Activated naive CD4-positive, alpha-beta T cell (primary cell): ENCODE data around the gene TMEM52B.
"Not testable (repeated sequence)": the region's sequence is repeated elsewhere in the genome, so short reads cannot be mapped to it uniquely, and the experiment has no call there.

Experiments used
- DNase-seq, 4 experiments: peaks; one replicate each; lab custom pipeline; 2025; lab: John Stamatoyannopoulos, UW

TMEM52B gene

GRCh38 chr12:10211940-10212738 is 33.3 kb downstream of the TMEM52B start:
- peak; percentile 50 to 80 (median 62) for DNase-seq

DNA sequence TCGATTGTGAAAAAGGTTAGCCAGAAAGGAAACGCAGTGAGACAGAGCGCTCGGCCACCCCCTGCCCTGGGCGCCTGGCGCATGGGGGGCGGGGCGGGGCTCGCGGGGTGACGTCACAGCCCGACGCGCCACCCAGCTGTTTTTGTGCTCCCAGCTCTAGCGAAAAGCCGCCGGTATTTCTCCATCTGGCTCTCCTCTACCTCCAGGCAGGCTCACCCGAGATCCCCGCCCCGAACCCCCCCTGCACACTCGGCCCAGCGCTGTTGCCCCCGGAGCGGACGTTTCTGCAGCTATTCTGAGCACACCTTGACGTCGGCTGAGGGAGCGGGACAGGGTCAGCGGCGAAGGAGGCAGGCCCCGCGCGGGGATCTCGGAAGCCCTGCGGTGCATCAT is 33.9 kb downstream of the TMEM52B start, which contains the start of gene GABARAPL1:
TSS of gene GABARAPL1 (plus strand) at position 139 of the 393 bp plus-strand sequence. CDS start at position 392, 253 bp downstream.
- peak; percentile 41 to 73 (median 52) for DNase-seq

GRCh38 chr12:10213168-10214135 is 34.6 kb downstream of the TMEM52B start:
- peak; percentile 14 to 52 (median 30) for DNase-seq

DNA sequence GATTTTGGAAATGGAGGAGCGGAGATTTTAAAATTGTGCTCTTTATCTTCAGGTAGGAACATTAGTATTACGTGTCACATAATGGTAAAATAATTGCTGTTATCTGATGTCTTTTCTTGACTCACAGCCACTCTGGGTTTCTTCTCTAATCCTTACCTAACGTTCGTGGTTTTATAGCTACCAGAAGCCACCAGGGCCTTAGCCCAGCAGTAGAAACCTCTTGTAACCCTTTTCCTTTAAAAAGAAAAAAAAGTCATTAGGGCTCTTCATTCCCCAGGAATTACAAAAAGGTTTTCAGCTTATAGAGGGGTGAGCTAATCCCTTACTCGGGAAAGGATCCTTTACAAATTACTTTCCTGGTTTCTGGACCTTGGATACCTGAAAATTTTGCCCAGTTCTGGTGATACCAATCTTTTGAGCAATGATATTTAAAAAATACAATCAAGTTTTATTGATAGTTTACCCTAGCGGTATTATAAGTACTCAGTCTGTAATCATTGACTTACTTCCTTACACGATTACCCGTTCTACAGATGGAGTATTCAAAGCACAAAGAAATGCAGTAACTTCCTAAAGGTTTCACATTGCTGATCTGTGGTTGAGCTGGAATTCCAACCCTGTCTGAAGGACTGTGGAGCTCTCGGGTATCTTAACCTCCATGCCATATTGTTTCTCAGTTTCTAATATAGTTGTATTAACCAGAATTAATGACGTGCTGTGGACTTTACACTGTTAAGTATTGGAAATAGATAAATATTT is 35.5 kb downstream of the TMEM52B start:
- DNase-seq, result no peak

- DNase-seq, result no peak
Observed at GRCh38 chr12:10214895-10215267, 36.0 kb downstream of the TMEM52B start.

GRCh38 chr12:10215436-10215835 is 36.6 kb downstream of the TMEM52B start:
- no peak for DNase-seq

GRCh38 chr12:10215946-10216345 is 37.1 kb downstream of the TMEM52B start:
- not testable (repeated sequence) for DNase-seq

DNA sequence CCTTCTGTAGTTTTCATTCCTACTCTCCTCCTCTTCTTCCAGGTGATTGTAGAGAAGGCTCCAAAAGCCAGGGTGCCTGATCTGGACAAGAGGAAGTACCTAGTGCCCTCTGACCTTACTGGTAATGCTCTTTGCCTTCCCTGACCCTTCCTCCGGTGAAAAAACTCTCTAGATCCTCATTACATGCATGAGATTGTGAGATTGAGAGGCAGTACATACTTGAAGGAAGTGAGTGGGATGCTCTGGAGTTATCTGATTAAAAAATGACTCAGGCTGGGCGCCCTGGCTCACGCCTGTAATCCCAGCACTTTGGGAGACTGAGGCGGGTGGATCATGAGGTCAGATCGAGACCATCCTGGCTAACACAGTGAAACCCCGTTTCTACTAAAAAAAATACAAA is 39.2 kb downstream of the TMEM52B start:
- DNase-seq, result no peak

DNA sequence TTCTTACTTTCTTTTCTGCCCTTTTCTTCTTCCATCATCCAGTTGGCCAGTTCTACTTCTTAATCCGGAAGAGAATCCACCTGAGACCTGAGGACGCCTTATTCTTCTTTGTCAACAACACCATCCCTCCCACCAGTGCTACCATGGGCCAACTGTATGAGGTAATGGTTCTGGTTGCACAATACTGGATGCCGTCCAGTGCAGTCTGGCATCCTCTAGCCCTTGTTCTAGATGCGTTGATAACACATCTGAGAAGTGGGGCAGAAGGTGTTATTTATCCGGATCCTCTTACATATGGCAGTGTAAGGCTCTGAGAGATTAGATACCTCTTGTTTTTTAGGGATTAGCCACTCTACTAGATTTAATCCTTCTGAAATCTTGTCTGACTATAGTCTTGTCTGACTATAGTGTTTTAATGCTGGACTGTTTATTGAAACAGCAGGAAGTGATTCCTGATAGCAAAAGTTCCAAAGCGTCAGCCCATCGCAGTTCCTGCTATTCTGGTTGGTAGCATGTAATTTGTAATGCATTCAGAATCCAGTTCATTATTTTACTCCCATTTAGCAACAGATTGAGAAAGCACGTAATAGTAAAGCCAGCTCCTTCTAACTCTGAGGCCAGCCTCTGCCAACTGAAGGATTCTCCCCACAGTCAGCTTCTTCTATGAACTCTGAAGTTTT is 41.7 kb downstream of the TMEM52B start:
- no peak for DNase-seq

- no peak for DNase-seq
Observed at GRCh38 chr12:10221846-10222245, 43.0 kb downstream of the TMEM52B start.

GRCh38 chr12:10223208-10223607 is 44.4 kb downstream of the TMEM52B start:
- DNase-seq, result no peak

GRCh38 chr12:10225426-10225825 is 46.6 kb downstream of the TMEM52B start:
- not testable (repeated sequence) for DNase-seq

DNA sequence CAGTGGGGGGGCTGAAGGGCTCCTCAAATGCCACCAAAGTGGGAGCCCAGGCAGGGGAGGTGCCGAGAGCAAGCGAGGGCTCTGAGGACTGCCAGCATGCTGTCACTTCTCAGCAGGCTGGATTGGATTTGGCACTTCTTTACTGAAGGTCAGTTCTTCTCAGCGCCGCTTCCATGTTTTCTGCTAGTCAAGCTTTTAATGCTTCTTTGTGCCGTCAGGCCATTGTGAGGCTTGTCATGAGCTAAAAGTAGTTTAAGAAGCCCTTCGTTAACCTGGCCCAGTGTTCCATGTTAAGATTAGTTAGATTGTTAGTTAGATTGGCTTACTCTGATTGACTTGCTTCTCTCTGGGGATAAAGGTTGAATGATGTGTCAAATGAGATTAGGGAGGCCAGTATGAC is 47.3 kb downstream of the TMEM52B start:
- no peak for DNase-seq

- no peak for DNase-seq
Observed at GRCh38 chr12:10226731-10227130, 47.9 kb downstream of the TMEM52B start.

DNA sequence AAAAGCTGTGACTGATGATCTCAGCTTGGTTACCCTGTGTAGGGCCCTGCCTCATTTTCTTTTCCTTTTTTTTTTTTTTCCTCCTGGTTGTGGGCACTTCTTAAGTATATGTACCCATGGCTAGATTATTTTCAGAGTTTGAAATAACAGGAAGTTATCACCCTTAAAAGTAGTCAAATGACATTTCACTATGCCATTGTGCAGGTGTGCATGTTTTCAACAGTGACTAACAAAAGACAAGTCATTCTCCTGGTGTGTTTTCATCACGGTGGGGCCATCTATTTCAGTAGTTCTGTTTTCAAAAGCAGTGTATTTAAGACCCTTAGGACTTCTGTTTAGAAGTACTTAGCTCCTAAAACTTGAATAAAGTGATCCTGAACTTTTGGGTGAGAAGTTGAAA is 48.8 kb downstream of the TMEM52B start:
- DNase-seq, result no peak

- DNase-seq, result no peak
Observed at GRCh38 chr12:10234562-10234961, 55.7 kb downstream of the TMEM52B start.

DNA sequence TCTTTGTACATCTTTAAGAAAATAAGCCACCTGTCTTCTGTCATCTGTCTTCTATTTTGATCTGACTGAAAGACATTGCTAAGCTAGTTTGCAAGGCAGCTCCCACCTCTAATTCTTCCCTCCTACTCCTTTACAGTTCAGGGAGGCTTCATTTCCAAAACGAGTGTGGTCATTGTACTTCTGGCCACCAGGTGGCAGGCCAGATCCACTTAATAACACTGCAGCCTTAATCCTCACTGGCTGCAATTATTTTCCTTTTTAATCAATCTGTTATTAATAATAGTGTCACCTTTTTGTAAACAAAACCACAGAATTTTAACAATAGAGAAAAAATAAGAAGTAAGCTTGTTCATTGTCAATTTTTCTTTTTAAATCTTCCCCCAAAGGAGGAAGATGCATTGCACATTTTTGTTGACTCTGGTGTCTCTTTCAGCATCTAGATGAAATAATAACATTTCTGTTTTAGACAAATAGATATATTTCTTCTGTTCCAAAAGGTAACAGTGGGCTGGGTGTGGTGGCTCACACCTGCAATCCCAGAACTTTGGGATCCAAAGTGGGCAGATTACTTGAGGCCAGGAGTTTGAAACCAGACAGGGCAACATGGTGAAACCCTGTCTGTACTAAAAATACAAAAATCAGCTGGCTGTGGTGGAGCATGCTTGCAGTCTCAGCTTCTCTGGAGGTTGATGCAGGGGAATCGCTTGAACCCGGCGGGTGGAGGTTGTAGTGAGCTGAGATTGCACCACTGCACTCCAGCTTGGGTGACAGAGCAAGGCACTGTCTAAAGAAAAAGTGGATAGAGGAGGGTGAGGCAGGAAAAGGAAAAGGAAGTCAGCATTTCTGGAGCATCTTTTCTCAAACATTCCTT is 57.2 kb downstream of the TMEM52B start:
- peak in 1 of 4 experiments; percentile 34 for DNase-seq

DNA sequence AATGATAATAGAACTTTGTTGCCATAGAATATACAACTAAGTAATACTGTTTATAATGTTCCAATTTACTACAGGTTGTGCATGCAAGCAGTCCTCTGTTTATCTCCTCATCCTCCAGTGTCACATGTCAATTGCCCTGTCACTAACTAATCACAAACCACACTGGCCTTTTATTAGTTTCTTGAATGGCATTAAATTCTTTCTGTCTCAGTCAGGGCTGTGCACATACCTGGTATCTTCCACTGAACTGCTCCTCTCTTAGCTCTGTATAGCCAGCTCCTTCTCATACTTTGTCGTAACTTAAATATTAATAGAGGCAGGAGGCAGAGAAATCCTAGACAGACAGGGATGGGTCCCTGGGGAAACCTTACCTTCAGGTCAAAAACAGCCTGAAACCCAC is 57.9 kb downstream of the TMEM52B start:
- no peak for DNase-seq

DNA sequence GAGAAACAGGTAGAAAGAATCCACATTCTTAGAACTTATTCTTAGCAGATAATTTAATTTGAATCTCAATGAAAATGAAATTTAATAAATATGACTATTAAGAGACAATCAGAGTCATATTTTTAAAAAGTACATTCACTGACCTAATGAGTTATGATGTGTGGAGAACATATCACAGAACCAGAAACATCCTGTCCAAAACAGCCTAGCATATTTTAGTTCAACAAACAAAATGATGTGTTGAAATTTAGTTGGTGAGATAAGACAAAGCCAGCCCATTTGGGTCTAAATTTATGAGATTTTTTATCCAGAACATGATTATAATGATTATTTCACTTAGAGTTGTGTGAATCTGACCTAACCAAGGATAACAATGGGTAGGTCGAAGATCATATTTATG is 59.7 kb downstream of the TMEM52B start:
- no peak for DNase-seq

GRCh38 chr12:10241290-10241689 is 62.5 kb downstream of the TMEM52B start:
- no peak for DNase-seq
